ENCODE results near the gene CCDC157. TPM values are rescaled to one million over a fixed set of nuclear protein-coding genes. Genes with fewer than 3 reads are reported as not detected.

Gene CCDC157
- polyA plus RNA-seq, 1 donor from 2014 or later: 1.6 TPM

DNA sequence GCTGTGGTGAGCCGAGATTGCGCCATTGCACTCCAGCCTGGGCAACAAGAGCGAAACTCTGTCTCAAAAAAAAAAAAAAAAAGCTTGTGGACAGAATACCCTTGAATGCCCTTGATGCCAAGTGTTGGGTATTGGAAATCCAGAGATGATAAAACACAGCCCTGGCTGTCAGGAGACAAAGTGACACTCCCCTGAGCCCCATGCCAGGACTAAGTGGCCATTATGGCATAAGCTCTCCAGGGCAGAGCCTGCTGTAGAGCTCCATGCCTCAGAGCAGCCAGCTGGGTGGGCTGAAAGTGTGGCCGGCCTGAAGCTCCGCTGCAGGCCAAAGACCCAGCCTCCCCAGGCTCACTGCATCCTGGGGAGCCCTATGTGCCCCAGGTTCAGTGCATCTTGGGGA, 25.5 kb downstream of the CCDC157 start:
- Mint-ChIP-seq H3K9me3 (no peaks in the 10 kb centered on the region), H3K27me3 (no peaks in the 10 kb centered on the region), H3K4me1 (peaks cover 0 to 6% (median 5%) of the 10 kb centered on the region in 3 donors), H3K4me3 (no peak overlapping the region), H3K36me3 (peaks cover 4% of the 10 kb centered on the region), H3K27ac (no peak overlapping the region)

DNA sequence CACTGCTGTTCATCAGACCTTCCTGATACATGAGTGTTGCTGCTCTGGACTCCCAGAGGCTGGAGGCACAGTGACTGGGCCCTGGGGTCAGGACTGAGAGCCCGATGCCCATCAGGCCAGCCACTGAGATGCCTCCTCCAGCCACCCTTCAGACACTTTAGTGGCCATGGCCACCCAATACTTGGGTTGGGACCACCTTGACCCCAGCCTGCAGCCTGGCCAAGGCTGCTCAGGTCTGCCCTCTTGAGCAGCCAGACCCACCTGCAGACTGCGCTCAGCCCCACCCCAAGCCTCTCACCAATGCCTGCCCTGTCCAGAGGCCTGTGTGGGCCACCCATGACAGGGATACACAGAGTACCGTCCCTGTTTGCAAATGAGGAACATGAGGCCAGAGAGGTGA, 26.3 kb downstream of the CCDC157 start:
- Mint-ChIP-seq H3K36me3 (peaks cover 4% of the 10 kb centered on the region), H3K27ac (no peak overlapping the region), H3K4me3 (peak overlapping the region in 1 of 4 donors; percentile 52), H3K9me3 (no peaks in the 10 kb centered on the region), H3K27me3 (peaks cover 1% of the 10 kb centered on the region), H3K4me1 (peaks cover 0 to 9% (median 8%) of the 10 kb centered on the region in 3 donors)

DNA sequence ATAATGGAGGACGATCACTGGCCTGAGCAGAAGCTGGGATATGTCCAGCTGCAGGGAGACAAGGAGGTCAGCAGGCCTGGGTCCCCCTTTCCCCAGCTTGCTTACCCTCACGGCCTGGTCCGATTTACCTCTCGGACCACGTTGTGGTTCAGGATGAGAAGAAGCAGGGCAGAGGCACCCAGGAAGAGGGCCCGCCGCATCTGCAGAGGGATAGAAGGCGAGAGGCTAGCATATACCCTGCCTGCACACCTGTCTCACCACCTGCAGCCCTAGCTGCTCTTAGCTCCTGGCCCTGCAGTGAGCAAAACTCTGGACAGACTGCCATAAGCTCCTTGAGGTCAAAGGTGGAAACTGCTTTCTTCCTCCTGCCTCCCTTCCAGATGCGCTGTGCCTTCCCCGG, 29.1 kb downstream of the CCDC157 start:
- no peak overlapping the region for H3K27ac Mint-ChIP-seq
- peaks cover 2% of the 10 kb centered on the region for H3K36me3 Mint-ChIP-seq
- H3K9me3 Mint-ChIP-seq: no peaks in the 10 kb centered on the region
- H3K4me3 Mint-ChIP-seq: peak overlapping the region; percentile 79 to 92 (median 86)
- H3K4me1 Mint-ChIP-seq: peaks cover 0 to 11% (median 9%) of the 10 kb centered on the region in 3 donors
- peaks cover 1% of the 10 kb centered on the region for H3K27me3 Mint-ChIP-seq

DNA sequence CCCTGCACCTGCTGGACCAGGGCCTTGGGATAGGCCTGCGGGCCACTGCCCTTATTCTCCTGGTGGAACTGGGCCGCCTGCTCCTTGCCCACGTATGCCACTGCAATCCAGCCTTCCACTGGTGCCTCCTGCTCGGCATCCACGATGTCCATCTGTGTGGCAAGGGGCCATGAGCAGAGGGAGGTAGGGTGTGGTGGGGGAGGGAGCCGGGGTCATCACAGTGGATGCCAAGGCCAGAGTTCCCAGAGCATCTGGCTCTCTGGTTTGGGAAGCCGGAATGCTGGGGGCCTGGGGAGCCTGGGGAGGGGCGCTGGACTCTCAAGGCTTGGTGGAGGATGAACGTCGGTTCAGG, 29.8 kb downstream of the CCDC157 start:
- Mint-ChIP-seq H3K27me3 (peaks cover 1% of the 10 kb centered on the region), H3K4me1 (peaks cover 6 to 17% (median 15%) of the 10 kb centered on the region in 3 donors), H3K4me3 (peak overlapping the region; percentile 79 to 92 (median 86)), H3K9me3 (no peaks in the 10 kb centered on the region), H3K27ac (no peak overlapping the region), H3K36me3 (no peaks in the 10 kb centered on the region)

DNA sequence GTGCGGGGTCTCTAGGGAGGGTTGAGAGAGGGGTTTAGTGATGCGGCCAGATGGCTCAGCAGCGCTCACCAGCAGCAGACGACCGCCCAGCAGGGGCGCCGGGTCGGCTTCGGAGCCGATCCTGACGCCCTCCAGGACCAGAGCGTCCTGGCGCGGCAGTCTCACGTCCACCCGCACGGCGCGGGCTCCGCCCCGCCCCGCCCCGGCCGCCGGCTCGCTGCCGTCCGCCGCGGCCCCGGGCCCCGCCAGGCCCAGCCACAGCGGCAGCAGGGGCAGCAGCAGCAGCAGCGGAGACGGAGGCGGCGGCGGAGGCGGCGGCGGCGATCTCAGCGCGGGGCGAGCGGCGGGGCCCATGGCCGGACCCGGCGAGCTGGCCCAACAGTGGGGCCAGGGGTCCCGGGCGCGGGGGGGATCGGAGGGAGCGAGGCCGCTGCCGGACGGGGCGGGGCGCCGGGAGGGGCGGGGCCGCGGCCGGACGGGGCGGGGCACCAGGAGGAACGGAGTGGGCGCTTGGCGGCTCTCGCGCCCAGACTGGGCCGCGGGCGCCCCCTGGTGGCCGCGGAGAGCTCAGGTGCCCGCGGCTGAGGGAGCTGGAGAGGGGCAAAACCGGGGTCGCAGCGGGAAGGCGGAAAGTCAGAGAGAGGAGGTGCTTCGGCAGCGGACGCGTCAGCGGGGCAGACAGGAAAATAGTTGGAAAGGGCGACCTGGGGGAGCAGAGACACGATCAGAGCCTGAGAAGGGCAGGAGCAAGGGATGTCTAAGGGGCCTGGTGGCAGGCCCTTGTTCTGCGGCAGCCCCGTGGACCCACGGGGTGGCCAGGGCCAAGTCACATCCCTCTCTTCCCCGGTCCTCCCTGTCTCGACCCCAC, 30.4 kb downstream of the CCDC157 start, which contains the start of gene RNF215:
RNF215 (minus strand) TSS at position 452 of the 868 bp plus-strand sequence; CDS start at position 354, 98 bp downstream.
- H3K4me1 Mint-ChIP-seq: peaks cover 9 to 19% (median 17%) of the 10 kb centered on the region in 3 donors
- H3K27ac Mint-ChIP-seq: no peak within 1 kb of the TSS
- no peaks in the 10 kb centered on the region for H3K9me3 Mint-ChIP-seq
- H3K36me3 Mint-ChIP-seq: no peaks in the 10 kb centered on the region
- H3K4me3 Mint-ChIP-seq: peak within 1 kb of the TSS; percentile 79 to 92 (median 88)
- H3K27me3 Mint-ChIP-seq: peaks cover 1% of the 10 kb centered on the region

DNA sequence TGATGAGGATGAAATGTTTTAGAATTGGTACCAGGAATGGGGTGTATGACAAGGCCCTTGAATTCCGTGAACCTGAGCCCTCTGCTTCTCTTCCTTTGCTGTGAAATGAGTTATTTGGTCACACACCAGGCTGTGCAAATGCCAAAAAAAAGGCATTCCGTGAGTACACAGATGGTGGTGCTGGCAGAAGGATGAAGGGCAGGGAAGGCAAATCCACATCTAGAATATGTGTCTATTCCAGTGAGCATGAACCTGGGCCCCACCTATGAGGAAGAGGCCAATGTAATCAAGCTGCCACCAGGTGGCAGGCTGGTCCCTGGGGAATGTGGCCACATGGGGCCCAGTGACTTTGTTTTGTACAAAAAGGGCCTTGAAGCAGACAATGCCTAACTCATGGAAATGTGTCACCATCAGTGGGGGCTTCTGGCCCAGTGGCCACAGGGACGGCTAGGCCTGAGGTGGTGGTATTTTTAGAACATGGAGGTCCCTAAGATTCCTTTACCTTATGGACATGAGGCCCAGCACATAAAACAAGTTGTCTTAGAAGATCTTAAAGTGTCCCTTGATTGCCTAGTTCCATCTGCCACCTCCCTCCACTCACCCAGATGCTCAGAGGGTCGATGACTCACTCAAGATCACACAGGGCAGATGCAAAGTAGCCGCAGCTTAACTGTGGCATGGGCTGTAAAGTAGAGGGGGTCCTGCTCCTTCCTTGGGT, 34.3 kb downstream of the CCDC157 start:
- Mint-ChIP-seq H3K27me3 (peaks cover 16% of the 10 kb centered on the region), H3K36me3 (no peaks in the 10 kb centered on the region), H3K4me1 (peaks cover 10 to 23% (median 23%) of the 10 kb centered on the region in 3 donors), H3K4me3 (peak overlapping the region in 2 of 4 donors; percentile 37 to 61), H3K9me3 (peaks cover 0 to 2% (median 0%) of the 10 kb centered on the region in 3 donors), H3K27ac (peak overlapping the region in 2 of 3 donors; percentile 12 to 25)

DNA sequence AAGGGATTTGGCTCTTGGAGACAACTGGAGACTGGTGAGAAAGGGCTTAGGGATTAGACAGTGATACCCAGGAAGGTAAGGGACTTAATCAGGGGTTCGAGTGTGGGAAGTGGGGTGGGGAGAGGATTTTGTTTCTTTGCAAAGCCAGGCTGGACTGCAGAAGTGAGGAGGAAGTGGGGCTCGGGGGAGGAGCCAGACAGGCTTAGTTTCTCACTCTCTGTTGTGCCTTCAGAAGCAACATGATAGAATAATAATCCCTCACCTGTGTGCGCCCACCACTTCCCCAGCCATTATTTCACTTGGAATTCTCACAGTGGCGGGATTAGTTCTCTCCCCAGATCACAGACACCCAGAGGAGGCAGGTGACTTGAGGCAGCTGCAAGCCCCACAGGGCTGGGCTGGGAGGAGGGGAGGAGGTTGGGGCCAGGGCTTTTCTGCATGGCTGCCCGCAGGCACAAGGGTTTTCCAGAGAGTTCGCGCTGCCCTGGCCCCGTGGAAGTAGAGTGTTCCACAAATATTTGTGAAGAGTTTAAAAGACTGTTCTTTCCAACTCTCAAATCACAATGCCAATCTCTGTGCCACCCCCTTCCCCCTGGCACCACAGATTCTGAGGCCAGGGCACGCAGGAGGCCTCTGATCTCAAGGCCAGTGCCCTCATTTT, 36.0 kb downstream of the CCDC157 start:
- H3K36me3 Mint-ChIP-seq: no peaks in the 10 kb centered on the region
- peak overlapping the region in 1 of 3 donors; percentile 73 for H3K27ac Mint-ChIP-seq
- peaks cover 30% of the 10 kb centered on the region for H3K27me3 Mint-ChIP-seq
- H3K4me3 Mint-ChIP-seq: peak overlapping the region in 2 of 4 donors; percentile 39 to 78
- H3K9me3 Mint-ChIP-seq: peaks cover 0 to 2% (median 0%) of the 10 kb centered on the region in 3 donors
- peaks cover 10 to 17% (median 15%) of the 10 kb centered on the region in 3 donors for H3K4me1 Mint-ChIP-seq

DNA sequence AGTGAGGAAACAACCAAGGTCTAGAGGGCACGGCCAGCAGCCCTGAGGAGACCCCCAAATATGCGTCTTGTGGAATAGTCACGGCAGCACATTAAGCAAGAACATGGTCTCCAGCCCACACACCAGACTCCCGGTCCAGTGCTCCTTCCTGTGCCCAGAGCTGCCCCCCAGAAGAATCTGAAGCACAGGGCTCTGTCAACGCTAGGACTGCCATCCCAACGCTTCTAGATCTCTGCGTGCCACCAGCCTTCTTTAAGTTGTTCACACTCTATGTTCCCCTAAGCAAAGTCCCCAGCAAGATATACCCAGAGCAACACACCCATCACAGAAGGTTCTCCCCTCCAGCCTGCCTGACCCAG, 36.5 kb downstream of the CCDC157 start:
- peak overlapping the region in 1 of 3 donors; percentile 73 for H3K27ac Mint-ChIP-seq

DNA sequence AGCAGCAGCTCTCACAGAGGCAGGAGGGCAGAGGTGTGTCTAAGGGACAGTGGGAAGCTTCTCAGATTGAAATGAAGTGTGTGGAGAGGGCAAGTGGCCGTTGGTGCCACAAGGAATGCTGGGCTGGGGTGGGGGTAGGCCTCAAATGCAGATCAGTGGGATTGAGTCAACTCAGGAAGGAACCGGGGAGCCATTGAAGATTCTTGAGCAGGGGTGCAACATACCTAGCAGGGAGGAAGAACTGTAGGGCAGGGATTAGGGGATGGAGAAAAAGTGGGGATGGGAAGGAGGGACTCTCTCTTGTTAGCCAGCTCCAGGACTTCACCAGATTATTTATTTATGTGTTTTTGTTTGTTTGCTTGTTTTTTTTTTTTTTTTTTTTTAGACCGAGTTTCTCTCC, 37.1 kb downstream of the CCDC157 start:
- Mint-ChIP-seq H3K9me3 (peaks cover 0 to 2% (median 0%) of the 10 kb centered on the region in 3 donors), H3K27me3 (peaks cover 39% of the 10 kb centered on the region), H3K4me1 (peaks cover 10 to 17% (median 15%) of the 10 kb centered on the region in 3 donors), H3K4me3 (peak overlapping the region in 1 of 4 donors; percentile 71), H3K27ac (peak overlapping the region in 1 of 3 donors; percentile 72), H3K36me3 (no peaks in the 10 kb centered on the region)

More for the DNA sequence above, 36.5 kb downstream of the CCDC157 start:
- Mint-ChIP-seq H3K27me3 (peaks cover 34% of the 10 kb centered on the region), H3K36me3 (no peaks in the 10 kb centered on the region), H3K4me3 (no peak overlapping the region), H3K4me1 (peaks cover 10 to 17% (median 15%) of the 10 kb centered on the region in 3 donors), H3K9me3 (peaks cover 0 to 2% (median 0%) of the 10 kb centered on the region in 3 donors)

DNA sequence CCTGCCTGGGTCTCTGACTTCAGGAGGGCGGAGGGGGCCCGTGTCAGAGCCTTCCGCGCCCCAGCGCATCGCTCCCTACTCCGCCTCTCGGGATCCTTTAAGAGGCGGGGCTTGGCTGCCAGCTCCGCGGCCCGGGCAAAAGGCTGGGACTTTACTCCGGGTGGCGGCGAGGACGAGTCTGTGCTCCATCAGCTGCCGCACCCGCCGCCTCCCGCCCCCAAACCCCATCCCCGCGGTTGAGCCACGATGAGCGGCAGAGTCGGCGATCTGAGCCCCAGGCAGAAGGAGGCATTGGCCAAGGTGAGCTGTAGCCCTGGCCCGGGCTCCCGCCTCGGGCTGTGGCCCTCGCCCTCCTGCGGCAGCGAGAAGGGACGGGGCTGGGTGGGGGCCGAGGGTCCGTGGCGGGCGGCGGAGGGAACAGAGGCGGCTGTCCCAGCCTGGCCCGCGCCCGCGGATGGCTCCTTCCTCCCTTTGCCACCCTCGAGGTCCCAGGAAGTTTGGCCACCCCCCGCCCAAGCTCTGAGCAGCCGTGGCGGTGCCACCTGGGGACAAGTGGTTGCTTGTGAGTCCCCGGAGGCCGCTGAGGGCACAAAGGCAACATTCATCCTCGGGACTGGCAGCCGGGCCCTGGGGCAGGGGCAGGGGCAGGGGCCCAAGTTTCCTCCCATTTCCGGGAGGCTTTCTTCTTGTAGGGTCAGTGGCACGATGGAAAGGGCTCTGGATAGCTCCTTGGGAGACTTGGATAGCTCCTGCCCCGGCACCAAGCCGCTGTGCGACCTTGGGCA, 40.3 kb downstream of the CCDC157 start, which contains the start of gene SEC14L2:
SEC14L2 (plus strand) TSS at position 148 of the 785 bp plus-strand sequence; CDS start at position 247, 99 bp downstream.
- Mint-ChIP-seq H3K9me3 (peaks cover 0 to 2% (median 0%) of the 10 kb centered on the region in 3 donors), H3K27ac (peak within 1 kb of the TSS in 1 of 3 donors; percentile 23), H3K36me3 (no peaks in the 10 kb centered on the region), H3K4me3 (peak within 1 kb of the TSS; percentile 50 to 89 (median 80)), H3K4me1 (peaks cover 2 to 6% (median 5%) of the 10 kb centered on the region in 3 donors), H3K27me3 (peaks cover 44% of the 10 kb centered on the region)

DNA sequence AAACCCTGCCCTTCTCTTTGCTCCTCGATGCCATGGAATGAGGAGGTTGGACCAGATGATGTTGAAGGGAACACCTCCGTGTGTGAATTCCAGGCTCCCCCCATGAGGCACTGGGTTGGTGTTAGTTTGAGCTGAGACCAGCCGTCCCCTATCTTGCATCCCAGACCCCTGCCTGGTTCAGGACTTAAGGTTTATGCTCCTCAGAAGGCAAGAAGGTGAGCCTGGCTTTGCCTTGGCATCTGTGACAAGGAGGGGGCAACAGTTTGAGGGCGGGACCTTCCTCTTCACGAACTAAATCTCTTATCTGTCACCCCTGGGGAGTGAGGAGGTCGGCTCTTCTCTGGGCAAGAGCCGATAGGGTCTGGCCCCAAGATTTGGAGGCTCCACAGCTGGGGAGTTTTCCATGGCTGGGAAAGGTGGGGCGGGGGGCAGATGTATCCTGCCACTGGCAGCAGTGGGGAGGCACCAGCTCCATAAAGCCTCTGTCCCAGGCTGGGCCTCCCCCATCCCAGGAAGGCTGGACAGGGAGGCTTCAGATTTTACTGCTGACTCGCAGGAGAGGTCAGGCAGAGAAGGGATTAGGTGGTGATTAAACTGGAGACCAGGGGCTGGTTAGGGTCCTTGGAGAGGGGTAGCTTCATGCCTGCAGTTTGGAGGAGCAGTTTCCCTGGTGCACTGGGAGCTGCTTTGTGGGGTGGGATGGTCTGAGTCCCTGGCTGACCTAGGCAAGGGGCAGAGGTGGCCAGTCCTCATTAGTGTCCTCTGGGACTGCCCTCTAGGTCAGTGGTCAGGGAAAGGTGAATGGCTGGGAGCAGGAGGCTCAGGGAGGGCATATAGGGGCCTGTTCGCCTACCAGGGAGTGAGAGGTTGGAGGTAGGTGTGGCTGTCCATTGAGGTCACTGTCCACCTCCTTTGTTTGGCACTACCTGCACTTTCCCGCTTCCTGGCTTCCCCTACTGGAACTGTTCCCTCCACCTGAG, 41.1 kb downstream of the CCDC157 start:
- H3K27ac Mint-ChIP-seq: peak overlapping the region in 2 of 3 donors; percentile 53 to 78
- peak overlapping the region; percentile 11 to 89 (median 76) for H3K4me3 Mint-ChIP-seq
- peaks cover 44% of the 10 kb centered on the region for H3K27me3 Mint-ChIP-seq
- H3K9me3 Mint-ChIP-seq: peaks cover 0 to 2% (median 0%) of the 10 kb centered on the region in 3 donors
- peaks cover 0 to 3% (median 1%) of the 10 kb centered on the region in 3 donors for H3K4me1 Mint-ChIP-seq
- no peaks in the 10 kb centered on the region for H3K36me3 Mint-ChIP-seq

DNA sequence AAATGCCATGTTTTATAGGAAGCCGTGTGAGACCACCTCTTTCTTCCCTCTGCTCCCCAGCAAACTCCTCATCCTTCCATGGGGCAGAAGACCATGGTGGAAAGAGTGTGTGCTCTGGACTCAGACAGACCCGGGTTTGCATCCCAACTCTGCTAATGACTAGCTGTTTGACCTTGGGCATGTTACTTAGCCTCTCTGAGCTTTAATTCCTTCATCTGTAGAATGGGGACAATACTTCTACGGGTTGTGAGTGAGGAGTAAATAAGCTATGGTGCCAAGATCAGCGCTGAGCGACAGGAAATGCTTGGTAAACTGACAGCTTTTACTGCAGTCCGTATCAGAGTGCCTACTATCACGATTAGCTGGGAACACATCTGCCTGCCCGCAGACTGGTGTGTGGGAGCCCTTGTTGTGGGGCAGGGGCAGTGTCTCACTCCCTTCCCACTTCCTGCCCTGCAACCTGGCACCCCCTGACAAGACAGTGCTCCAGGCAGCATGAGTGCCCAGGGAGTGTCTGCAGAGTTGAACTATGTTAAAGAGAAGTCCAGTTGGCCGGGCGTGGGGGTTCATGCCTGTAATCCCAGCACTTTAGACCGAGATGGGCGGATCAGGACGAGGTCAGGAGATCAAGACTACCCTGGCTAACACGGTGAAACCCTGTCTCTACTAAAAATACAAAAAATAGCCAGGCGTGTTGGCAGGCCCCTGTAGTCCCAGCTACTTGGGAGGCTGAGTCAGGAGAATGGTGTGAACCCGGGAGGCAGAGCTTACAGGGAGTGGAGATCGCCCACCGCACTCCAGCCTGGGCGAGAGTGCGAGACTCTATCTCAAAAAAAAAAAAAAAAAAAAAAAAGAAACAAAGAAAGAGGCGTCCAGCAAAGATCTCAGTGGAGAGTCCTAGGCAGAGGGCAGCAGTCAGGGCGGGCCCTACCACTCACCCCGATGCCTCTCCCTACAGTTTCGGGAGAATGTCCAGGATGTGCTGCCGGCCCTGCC, 42.2 kb downstream of the CCDC157 start:
- peaks cover 39% of the 10 kb centered on the region for H3K27me3 Mint-ChIP-seq
- H3K27ac Mint-ChIP-seq: peak overlapping the region in 2 of 3 donors; percentile 53 to 78
- no peaks in the 10 kb centered on the region for H3K9me3 Mint-ChIP-seq
- no peaks in the 10 kb centered on the region for H3K36me3 Mint-ChIP-seq
- H3K4me1 Mint-ChIP-seq: peaks cover 0 to 1% (median 0%) of the 10 kb centered on the region in 3 donors
- peak overlapping the region in 2 of 4 donors; percentile 11 to 54 for H3K4me3 Mint-ChIP-seq

All from IgD-negative memory B cell (primary cell).